Measurements from ENCODE around the gene BSN. TPM values are rescaled to one million over a fixed set of nuclear protein-coding genes. Genes with fewer than 3 reads are reported as not detected.

The BSN gene
- total and polyA plus RNA-seq, 9 donors = 0.44 to 1.2 (median 0.62) TPM

- H3K36me3 ChIP-seq (ENCODE audit: control insufficient read depth, insufficient read depth, low read length) = no peaks in the 10 kb centered on the region
- H3K27me3 ChIP-seq (ENCODE audit: control insufficient read depth, insufficient read depth, low read length) = no peaks in the 10 kb centered on the region
- H3K27ac ChIP-seq (ENCODE audit: low read length) = no peak overlapping the region
- DNase-seq = no peak
- WGBS (ENCODE audit: insufficient coverage) = 84% methylated on average over 18 of the region's 22 CpGs
- peaks cover 37% of the 10 kb centered on the region for H3K4me1 ChIP-seq (ENCODE audit: control insufficient read depth, insufficient read depth, low read length)
- H3K9me3 ChIP-seq (replicated peaks; ENCODE audit: control insufficient read depth, low read depth, low read length) = no peaks in the 10 kb centered on the region
- H3K4me3 ChIP-seq (ENCODE audit: low read length) = no peak overlapping the region
These were observed 107.7 kb downstream of the BSN start for GRCh38 chr3:49662021-49662420.

- Histone ChIP-seq H3K4me1 (ENCODE audit: control insufficient read depth, insufficient read depth, low read length) (peaks cover 35% of the 10 kb centered on the region), H3K27me3 (ENCODE audit: control insufficient read depth, insufficient read depth, low read length) (no peaks in the 10 kb centered on the region), H3K27ac (ENCODE audit: low read length) (no peak overlapping the region), H3K9me3 (replicated peaks; ENCODE audit: control insufficient read depth, low read depth, low read length) (no peaks in the 10 kb centered on the region), H3K4me3 (ENCODE audit: low read length) (no peak overlapping the region), H3K36me3 (ENCODE audit: control insufficient read depth, insufficient read depth, low read length) (no peaks in the 10 kb centered on the region)
- DNase-seq = no peak
- 88% methylated on average over 32 of the region's 34 CpGs for WGBS (ENCODE audit: insufficient coverage)
These were observed 108.6 kb downstream of the BSN start for GRCh38 chr3:49662720-49663413.

- no peak overlapping the region for H3K4me3 ChIP-seq (ENCODE audit: low read length)
- peaks cover 31% of the 10 kb centered on the region for H3K4me1 ChIP-seq (ENCODE audit: control insufficient read depth, insufficient read depth, low read length)
- H3K36me3 ChIP-seq (ENCODE audit: control insufficient read depth, insufficient read depth, low read length) = no peaks in the 10 kb centered on the region
- no peaks in the 10 kb centered on the region for H3K27me3 ChIP-seq (ENCODE audit: control insufficient read depth, insufficient read depth, low read length)
- 100% methylated on average over 1 of the region's 1 CpG for WGBS (ENCODE audit: insufficient coverage)
- DNase-seq = no peak
- no peak overlapping the region for H3K27ac ChIP-seq (ENCODE audit: low read length)
- H3K9me3 ChIP-seq (replicated peaks; ENCODE audit: control insufficient read depth, low read depth, low read length) = no peaks in the 10 kb centered on the region
These were observed 109.6 kb downstream of the BSN start for GRCh38 chr3:49663831-49664230.

- Histone ChIP-seq H3K9me3 (replicated peaks; ENCODE audit: control insufficient read depth, low read depth, low read length) (no peaks in the 10 kb centered on the region), H3K27me3 (ENCODE audit: control insufficient read depth, insufficient read depth, low read length) (no peaks in the 10 kb centered on the region), H3K36me3 (ENCODE audit: control insufficient read depth, insufficient read depth, low read length) (no peaks in the 10 kb centered on the region), H3K4me1 (ENCODE audit: control insufficient read depth, insufficient read depth, low read length) (peaks cover 28% of the 10 kb centered on the region), H3K4me3 (ENCODE audit: low read length) (no peak overlapping the region), H3K27ac (ENCODE audit: low read length) (no peak overlapping the region)
- no peak for DNase-seq
- 91% methylated on average over 7 of the region's 11 CpGs for WGBS (ENCODE audit: insufficient coverage)
These were observed 110.0 kb downstream of the BSN start for GRCh38 chr3:49664300-49664699.

DNA sequence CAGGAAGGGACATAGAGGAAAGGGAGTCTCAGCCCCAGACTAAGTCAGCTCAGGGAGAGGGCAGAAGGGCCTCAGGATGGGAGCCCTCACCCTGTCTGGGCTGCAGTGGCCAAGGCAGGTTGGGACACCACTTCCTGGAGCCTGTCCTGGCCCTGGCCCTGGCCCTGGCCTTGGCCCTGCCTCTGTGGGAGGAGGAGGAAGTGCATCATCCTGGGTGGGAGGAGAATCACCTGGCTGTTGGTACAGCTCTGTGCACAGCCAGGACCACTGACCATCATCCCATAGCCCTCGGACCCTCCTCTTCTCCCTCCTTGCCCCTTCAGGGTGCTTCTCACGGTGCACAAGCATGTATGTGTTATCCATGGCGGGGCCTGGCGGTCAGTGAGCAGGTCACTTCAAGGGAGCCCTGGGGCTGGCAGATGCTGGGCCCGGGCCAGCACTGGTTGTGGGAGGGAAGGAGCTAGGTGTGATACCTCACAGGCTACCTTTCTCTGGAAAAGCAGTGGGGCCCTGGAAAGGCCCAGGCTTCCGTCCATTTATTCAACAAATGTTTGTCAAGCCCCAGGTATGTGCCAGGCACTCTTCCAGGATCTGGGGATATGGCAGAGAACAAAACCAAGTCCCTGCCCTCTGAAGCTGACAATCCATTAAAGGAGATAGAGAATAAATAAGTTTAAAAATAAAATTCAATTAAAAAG is 111.7 kb downstream of the BSN start:
- Histone ChIP-seq H3K27ac (ENCODE audit: low read length) (no peak overlapping the region), H3K36me3 (ENCODE audit: control insufficient read depth, insufficient read depth, low read length) (no peaks in the 10 kb centered on the region), H3K9me3 (replicated peaks; ENCODE audit: control insufficient read depth, low read depth, low read length) (no peaks in the 10 kb centered on the region), H3K4me1 (ENCODE audit: control insufficient read depth, insufficient read depth, low read length) (peaks cover 28% of the 10 kb centered on the region), H3K4me3 (ENCODE audit: low read length) (no peak overlapping the region), H3K27me3 (ENCODE audit: control insufficient read depth, insufficient read depth, low read length) (no peaks in the 10 kb centered on the region)
- 88% methylated on average over 2 of the region's 6 CpGs for WGBS (ENCODE audit: insufficient coverage)
- DNase-seq = no peak

DNA sequence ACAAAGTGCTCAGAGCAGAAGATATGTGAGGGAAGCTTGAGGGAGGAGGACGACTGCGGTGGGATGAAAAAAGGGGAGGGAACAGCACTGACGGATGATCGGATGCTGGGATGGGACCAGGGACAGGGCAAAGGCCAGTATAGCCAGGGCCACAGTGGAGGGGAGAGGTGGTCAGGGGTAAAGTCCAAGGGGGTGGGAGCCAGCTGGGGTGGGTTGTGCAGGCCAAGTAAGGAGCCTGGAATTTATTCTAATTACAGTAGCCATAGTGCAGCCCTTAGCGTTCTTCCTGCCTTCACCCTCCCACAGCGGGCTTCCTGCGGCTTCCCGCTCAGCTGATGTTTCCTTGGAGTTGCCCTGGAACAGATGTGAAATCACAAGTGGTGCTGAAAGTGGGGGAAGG is 112.3 kb downstream of the BSN start:
- H3K36me3 ChIP-seq (ENCODE audit: control insufficient read depth, insufficient read depth, low read length) = no peaks in the 10 kb centered on the region
- no peaks in the 10 kb centered on the region for H3K27me3 ChIP-seq (ENCODE audit: control insufficient read depth, insufficient read depth, low read length)
- H3K9me3 ChIP-seq (replicated peaks; ENCODE audit: control insufficient read depth, low read depth, low read length) = no peaks in the 10 kb centered on the region
- WGBS (ENCODE audit: insufficient coverage) = 14% methylated on average over 4 of the region's 8 CpGs
- peaks cover 28% of the 10 kb centered on the region for H3K4me1 ChIP-seq (ENCODE audit: control insufficient read depth, insufficient read depth, low read length)
- no peak overlapping the region for H3K27ac ChIP-seq (ENCODE audit: low read length)
- no peak overlapping the region for H3K4me3 ChIP-seq (ENCODE audit: low read length)
- no peak for DNase-seq

DNA sequence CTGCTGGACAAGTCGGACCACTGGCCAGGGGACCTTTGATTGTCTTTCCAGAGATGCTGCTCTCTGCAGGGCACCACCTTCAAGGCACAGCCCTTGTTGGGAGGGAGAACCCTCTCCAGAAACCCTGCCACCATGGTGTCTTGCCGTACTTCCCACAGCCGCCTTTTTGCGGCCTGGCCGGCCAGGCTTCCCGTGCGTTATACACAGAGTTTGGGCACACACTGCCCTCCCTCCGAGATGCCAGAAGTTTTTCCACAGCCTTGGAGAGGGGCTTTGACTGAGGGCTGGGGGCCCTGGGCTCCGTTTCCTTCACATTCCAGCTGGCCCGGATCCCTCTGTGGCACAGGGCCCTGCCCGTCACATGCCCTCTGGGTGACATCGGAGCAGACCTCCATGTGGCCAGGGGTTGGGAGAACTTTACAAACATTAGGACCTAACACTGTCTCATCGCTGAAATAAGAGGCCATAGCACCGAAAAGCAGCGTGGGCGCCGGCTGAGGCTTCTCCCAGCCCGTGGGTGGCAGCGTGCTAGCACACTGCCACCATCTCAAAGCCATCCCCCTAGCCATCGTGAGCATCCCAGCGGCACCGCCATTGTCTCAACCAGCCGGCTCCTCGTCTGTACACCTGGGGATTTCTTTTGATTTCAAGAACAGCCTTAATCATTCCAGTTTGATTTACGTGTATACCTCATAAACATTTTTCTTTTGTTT is 113.6 kb downstream of the BSN start:
- Histone ChIP-seq H3K27ac (ENCODE audit: low read length) (no peak overlapping the region), H3K4me1 (ENCODE audit: control insufficient read depth, insufficient read depth, low read length) (peaks cover 28% of the 10 kb centered on the region), H3K4me3 (ENCODE audit: low read length) (no peak overlapping the region), H3K36me3 (ENCODE audit: control insufficient read depth, insufficient read depth, low read length) (no peaks in the 10 kb centered on the region), H3K27me3 (ENCODE audit: control insufficient read depth, insufficient read depth, low read length) (no peaks in the 10 kb centered on the region), H3K9me3 (replicated peaks; ENCODE audit: control insufficient read depth, low read depth, low read length) (no peaks in the 10 kb centered on the region)
- 75% methylated on average over 20 of the region's 25 CpGs for WGBS (ENCODE audit: insufficient coverage)
- no peak for DNase-seq

DNA sequence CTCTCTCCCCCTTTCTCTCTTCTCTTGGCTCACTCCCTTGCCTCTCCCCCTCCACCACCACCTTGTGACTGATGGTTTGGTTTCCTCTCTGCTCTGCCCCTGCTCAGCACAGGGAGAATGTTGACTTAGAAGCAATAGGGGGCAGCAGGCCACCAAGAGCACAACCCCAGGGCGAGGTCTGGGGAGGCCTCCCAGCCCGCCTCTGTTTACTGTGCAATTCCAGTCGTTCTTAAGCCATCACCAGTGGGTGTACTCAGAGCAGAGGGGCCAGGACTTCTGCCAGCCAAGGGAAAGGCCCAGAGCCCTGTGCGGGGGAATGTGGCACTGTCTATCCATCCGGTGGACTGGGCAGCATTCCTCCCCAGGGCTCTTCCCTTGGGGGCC is 114.1 kb downstream of the BSN start:
- no peak for DNase-seq
- peaks cover 3% of the 10 kb centered on the region for H3K9me3 ChIP-seq (replicated peaks; ENCODE audit: control insufficient read depth, low read depth, low read length)
- no peaks in the 10 kb centered on the region for H3K36me3 ChIP-seq (ENCODE audit: control insufficient read depth, insufficient read depth, low read length)
- no peaks in the 10 kb centered on the region for H3K27me3 ChIP-seq (ENCODE audit: control insufficient read depth, insufficient read depth, low read length)
- peaks cover 33% of the 10 kb centered on the region for H3K4me1 ChIP-seq (ENCODE audit: control insufficient read depth, insufficient read depth, low read length)
- 34% methylated on average over 4 of the region's 5 CpGs for WGBS (ENCODE audit: insufficient coverage)
- no peak overlapping the region for H3K27ac ChIP-seq (ENCODE audit: low read length)
- H3K4me3 ChIP-seq (ENCODE audit: low read length) = no peak overlapping the region

- H3K27me3 ChIP-seq (ENCODE audit: control insufficient read depth, insufficient read depth, low read length) = no peaks in the 10 kb centered on the region
- H3K27ac ChIP-seq (ENCODE audit: low read length) = no peak overlapping the region
- WGBS (ENCODE audit: insufficient coverage) = 78% methylated on average over 4 of the region's 5 CpGs
These were observed 114.6 kb downstream of the BSN start for GRCh38 chr3:49668861-49669260.

DNA sequence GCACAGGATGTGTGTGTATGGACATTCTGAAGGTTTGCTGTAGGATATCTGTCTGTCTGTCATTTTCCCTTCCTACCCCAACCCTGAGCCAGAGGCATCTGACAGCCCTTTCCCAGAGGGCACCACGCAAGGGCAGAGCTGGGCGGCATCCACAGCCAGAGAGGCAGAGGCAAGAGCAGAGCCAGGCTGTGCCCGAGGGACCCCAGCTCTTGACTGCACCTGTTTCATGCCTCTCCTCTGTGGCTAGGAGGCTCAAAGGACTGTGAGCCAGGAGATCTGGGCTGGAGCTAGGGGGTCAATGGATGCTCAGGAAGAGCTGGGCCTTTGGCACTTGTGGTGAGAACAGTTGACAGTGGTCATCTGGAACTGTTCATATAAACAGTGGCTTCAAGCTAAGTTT is 115.1 kb downstream of the BSN start:
- peaks cover 3% of the 10 kb centered on the region for H3K9me3 ChIP-seq (replicated peaks; ENCODE audit: control insufficient read depth, low read depth, low read length)
- H3K4me3 ChIP-seq (ENCODE audit: low read length) = no peak overlapping the region
- peaks cover 35% of the 10 kb centered on the region for H3K4me1 ChIP-seq (ENCODE audit: control insufficient read depth, insufficient read depth, low read length)
- H3K36me3 ChIP-seq (ENCODE audit: control insufficient read depth, insufficient read depth, low read length) = no peaks in the 10 kb centered on the region
- WGBS (ENCODE audit: insufficient coverage) = 82% methylated on average over 3 of the region's 3 CpGs
- no peak overlapping the region for H3K27ac ChIP-seq (ENCODE audit: low read length)
- no peaks in the 10 kb centered on the region for H3K27me3 ChIP-seq (ENCODE audit: control insufficient read depth, insufficient read depth, low read length)
- DNase-seq = no peak

More at GRCh38 chr3:49668861-49669260, 114.6 kb downstream of the BSN start:
- Histone ChIP-seq H3K4me1 (ENCODE audit: control insufficient read depth, insufficient read depth, low read length) (peaks cover 35% of the 10 kb centered on the region), H3K9me3 (replicated peaks; ENCODE audit: control insufficient read depth, low read depth, low read length) (peaks cover 3% of the 10 kb centered on the region), H3K4me3 (ENCODE audit: low read length) (no peak overlapping the region), H3K36me3 (ENCODE audit: control insufficient read depth, insufficient read depth, low read length) (no peaks in the 10 kb centered on the region)
- DNase-seq = no peak

Measured in muscle of leg (tissue), 11 donors.